Astrocyte (in vitro differentiated cells and primary cell): Measurements from ENCODE around the gene CERCAM. TPM values are rescaled to one million over a fixed set of nuclear protein-coding genes. Genes with fewer than 3 reads are reported as not detected.
"Not testable (repeated sequence)": the region's sequence is repeated elsewhere in the genome, so short reads cannot be mapped to it uniquely, and the experiment has no call there.

Source experiments
- DNase-seq: peaks from one replicate; pipeline ENCODE4 v3.0.0-alpha.2; 2010; ENCODE audit warnings: low read depth
- FAIRE-seq: peaks from 2 replicates; lab custom pipeline; 2011; peaks lifted over from hg19 to GRCh38; lab: Jason Lieb, UNC
- H2AFZ ChIP-seq: 2 replicates; pipeline ENCODE4 v1.6.0; 2012; ENCODE audit warnings: low read depth, low read length, inconsistent platforms
- H3K27ac ChIP-seq: 2 replicates; pipeline ENCODE4 v1.5.1; 2011; ENCODE audit warnings: low read depth, low read length, inconsistent platforms
- H3K27me3 ChIP-seq: 2 replicates; pipeline ENCODE4 v1.6.0; 2011; ENCODE audit warnings: low read length, inconsistent platforms; ENCODE audit not compliant: insufficient read depth
- H3K36me3 ChIP-seq: 2 replicates; pipeline ENCODE4 v1.5.1; 2011; ENCODE audit warnings: low read length, inconsistent platforms; ENCODE audit not compliant: insufficient read depth
- H3K4me1 ChIP-seq: 2 replicates; pipeline ENCODE4 v1.5.1; 2011; ENCODE audit warnings: low read length, inconsistent platforms; ENCODE audit not compliant: insufficient read depth
- H3K4me2 ChIP-seq: 2 replicates; pipeline ENCODE4 v1.6.0; 2012; ENCODE audit warnings: low read length, inconsistent platforms
- H3K4me3 ChIP-seq: 2 replicates; pipeline ENCODE4 v1.5.1; 2011; ENCODE audit warnings: low read depth, mild to moderate bottlenecking, low read length, inconsistent platforms; ENCODE audit not compliant: insufficient read depth
- H3K79me2 ChIP-seq: 2 replicates; pipeline ENCODE4 v1.6.0; 2012; ENCODE audit warnings: mild to moderate bottlenecking, low read length, inconsistent platforms; ENCODE audit not compliant: insufficient read depth
- H3K9ac ChIP-seq: 2 replicates; pipeline ENCODE4 v1.6.0; 2012; ENCODE audit warnings: mild to moderate bottlenecking, low read length, inconsistent platforms
- H3K9me3 ChIP-seq: 2 replicates; pipeline ENCODE4 v1.5.1; 2012; ENCODE audit warnings: low read depth, mild to moderate bottlenecking, low read length, inconsistent platforms; ENCODE audit not compliant: insufficient read depth
- H4K20me1 ChIP-seq: 2 replicates; pipeline ENCODE4 v1.6.0; 2012; ENCODE audit warnings: low read length, inconsistent platforms; ENCODE audit not compliant: insufficient read depth
- H3K27ac Mint-ChIP-seq: one replicate; pipeline ENCODE4 v1.8.0; 2021; ENCODE audit warnings: mild to moderate bottlenecking, mixed read lengths; ENCODE audit not compliant: unreplicated experiment
- H3K27me3 Mint-ChIP-seq: one replicate; pipeline ENCODE4 v1.8.0; 2021; ENCODE audit warnings: low read depth, mixed read lengths; ENCODE audit not compliant: unreplicated experiment
- H3K36me3 Mint-ChIP-seq: one replicate; pipeline ENCODE4 v1.8.0; 2021; ENCODE audit warnings: low read depth, mixed read lengths; ENCODE audit not compliant: unreplicated experiment
- H3K4me1 Mint-ChIP-seq: one replicate; pipeline ENCODE4 v1.8.0; 2021; ENCODE audit warnings: low read depth, mixed read lengths; ENCODE audit not compliant: unreplicated experiment
- H3K4me3 Mint-ChIP-seq: one replicate; pipeline ENCODE4 v1.8.0; 2021; ENCODE audit warnings: mild to moderate bottlenecking, moderate library complexity, mixed read lengths; ENCODE audit not compliant: unreplicated experiment
- H3K9me3 Mint-ChIP-seq: one replicate; pipeline ENCODE4 v1.8.0; 2021; ENCODE audit warnings: mild to moderate bottlenecking, mixed read lengths; ENCODE audit not compliant: unreplicated experiment
- CTCF ChIP-seq: IDR thresholded peaks from 2 replicates; pipeline ENCODE4 v1.5.1; 2011; ENCODE audit warnings: low read depth, mild to moderate bottlenecking, inconsistent platforms, low read length, moderate library complexity; ENCODE audit not compliant: insufficient read depth
- EZH2 ChIP-seq: IDR thresholded peaks from 2 replicates; pipeline ENCODE4 v1.6.1; 2012; ENCODE audit warnings: mild to moderate bottlenecking, low read length, inconsistent platforms; ENCODE audit not compliant: insufficient read depth
- total RNA-seq: library from RNA; stranded (reverse); gene quantifications from 2 replicates; pipeline ENCODE4 v1.2.1, GENCODE V29; 2021

The CERCAM gene
- total RNA-seq, 1 donor from 2014 or later, result 66.1 TPM

- Histone ChIP-seq H3K79me2 (no peaks in the 10 kb centered on the region), H3K9ac (no peak overlapping the region), H3K4me3 (no peak overlapping the region), H3K9me3 (no peaks in the 10 kb centered on the region), H2AFZ (no peak overlapping the region), H3K4me2 (no peak overlapping the region), H4K20me1 (no peaks in the 10 kb centered on the region), H3K4me1 (no peaks in the 10 kb centered on the region), H3K27ac (no peak overlapping the region), H3K36me3 (no peaks in the 10 kb centered on the region), H3K27me3 (no peaks in the 10 kb centered on the region)
- Mint-ChIP-seq H3K36me3 (no peaks in the 10 kb centered on the region), H3K27me3 (peaks cover 20% of the 10 kb centered on the region), H3K27ac (no peak overlapping the region), H3K4me1 (no peaks in the 10 kb centered on the region), H3K9me3 (no peaks in the 10 kb centered on the region), H3K4me3 (no peak overlapping the region)
- no peak for DNase-seq
- FAIRE-seq, result no peak
- TF ChIP-seq CTCF (no peak), EZH2 (no peak)
Measured at GRCh38 chr9:128442150-128442549, 21.5 kb downstream of the CERCAM start.

- H3K4me2 ChIP-seq, H3K4me1 Mint-ChIP-seq, H3K9me3 ChIP-seq, H3K27ac Mint-ChIP-seq, H3K4me1 ChIP-seq, DNase-seq, H3K9ac ChIP-seq, H3K27me3 ChIP-seq, H3K4me3 Mint-ChIP-seq, FAIRE-seq, H4K20me1 ChIP-seq, H2AFZ ChIP-seq, H3K36me3 ChIP-seq, H3K4me3 ChIP-seq, H3K36me3 Mint-ChIP-seq, H3K9me3 Mint-ChIP-seq, H3K27ac ChIP-seq, H3K79me2 ChIP-seq: not testable (repeated sequence)
- H3K27me3 Mint-ChIP-seq, result peaks cover 24% of the 10 kb centered on the region
Measured at GRCh38 chr9:128446505-128446904, 25.8 kb downstream of the CERCAM start.

GRCh38 chr9:128448746-128449145, 28.1 kb downstream of the CERCAM start:
- no peaks in the 10 kb centered on the region for H3K4me1 ChIP-seq
- H3K4me2 ChIP-seq, result no peak overlapping the region
- H3K9ac ChIP-seq, result no peak overlapping the region
- FAIRE-seq, result no peak
- no peaks in the 10 kb centered on the region for H3K79me2 ChIP-seq
- H3K9me3 ChIP-seq, result no peaks in the 10 kb centered on the region
- no peak overlapping the region for H3K4me3 Mint-ChIP-seq
- no peaks in the 10 kb centered on the region for H3K36me3 Mint-ChIP-seq
- no peaks in the 10 kb centered on the region for H3K4me1 Mint-ChIP-seq
- H2AFZ ChIP-seq, result no peak overlapping the region
- no peak overlapping the region for H3K27ac Mint-ChIP-seq
- no peaks in the 10 kb centered on the region for H3K9me3 Mint-ChIP-seq
- H3K27me3 ChIP-seq, result no peaks in the 10 kb centered on the region
- no peak overlapping the region for H3K4me3 ChIP-seq
- H3K27ac ChIP-seq, result no peak overlapping the region
- no peaks in the 10 kb centered on the region for H3K36me3 ChIP-seq
- no peaks in the 10 kb centered on the region for H4K20me1 ChIP-seq
- no peak for TF ChIP-seq EZH2
- no peak for TF ChIP-seq CTCF
- peaks cover 26% of the 10 kb centered on the region for H3K27me3 Mint-ChIP-seq
- DNase-seq, result no peak
